ENCODE results near the gene RERE. TPM values are rescaled to one million over a fixed set of nuclear protein-coding genes. Genes with fewer than 3 reads are reported as not detected.

The RERE gene
- total and polyA plus RNA-seq, 5 donors: 72.4 to 175 (median 161) TPM

GRCh38 chr1:8520483-8520966, 296.9 kb downstream of the RERE start:
- WGBS: 58% methylated on average over 6 of the region's 6 CpGs
- H3K4me1 ChIP-seq (ENCODE audit: control insufficient read depth, insufficient read depth, low read length): peaks cover 12% of the 10 kb centered on the region
- intact Hi-C loops (cut with DNase I): loop anchor here in 3 of 4 donors (10.0 kb wide), 3 partner anchors 96 to 146 kb away; no protein-coding TSS in a partner anchor
- no peak for ATAC-seq
- no peak overlapping the region for H3K27ac ChIP-seq (ENCODE audit: low read length)
- no peaks in the 10 kb centered on the region for H3K27me3 ChIP-seq (ENCODE audit: control insufficient read depth, insufficient read depth)
- H3K4me3 ChIP-seq (ENCODE audit: low read length): no peak overlapping the region
- no peak for DNase-seq
- no peaks in the 10 kb centered on the region for H3K9me3 ChIP-seq (ENCODE audit: control insufficient read depth, low read length)

GRCh38 chr1:8519167-8519566, 298.3 kb downstream of the RERE start:
- Histone ChIP-seq H3K9me3 (ENCODE audit: control insufficient read depth, low read length) (no peaks in the 10 kb centered on the region), H3K4me3 (ENCODE audit: low read length) (no peak overlapping the region), H3K27me3 (ENCODE audit: control insufficient read depth, insufficient read depth) (no peaks in the 10 kb centered on the region), H3K4me1 (ENCODE audit: control insufficient read depth, insufficient read depth, low read length) (peaks cover 12% of the 10 kb centered on the region), H3K27ac (ENCODE audit: low read length) (no peak overlapping the region)
- intact Hi-C loops (cut with DNase I): no loop called here
- ATAC-seq (no peak), DNase-seq (no peak)
- 97% methylated on average over 1 of the region's 1 CpG for WGBS

GRCh38 chr1:8518490-8518801, 299.0 kb downstream of the RERE start:
- no peak overlapping the region for H3K27ac ChIP-seq (ENCODE audit: low read length)
- no peak overlapping the region for H3K4me3 ChIP-seq (ENCODE audit: low read length)
- WGBS: 76% methylated on average over 3 of the region's 3 CpGs
- no peak for ATAC-seq
- no peak for DNase-seq
- intact Hi-C loops (cut with DNase I): no loop called here
- no peaks in the 10 kb centered on the region for H3K9me3 ChIP-seq (ENCODE audit: control insufficient read depth, low read length)
- H3K4me1 ChIP-seq (ENCODE audit: control insufficient read depth, insufficient read depth, low read length): peaks cover 8% of the 10 kb centered on the region
- H3K27me3 ChIP-seq (ENCODE audit: control insufficient read depth, insufficient read depth): no peaks in the 10 kb centered on the region

GRCh38 chr1:8517661-8518489, 299.6 kb downstream of the RERE start:
- H3K27ac ChIP-seq (ENCODE audit: low read length): peak overlapping the region; percentile 16
- no peaks in the 10 kb centered on the region for H3K27me3 ChIP-seq (ENCODE audit: control insufficient read depth, insufficient read depth)
- peak; percentile 28 to 58 for ATAC-seq
- peak in 1 of 3 donors; percentile 41 for DNase-seq
- intact Hi-C loops (cut with DNase I): no loop called here
- WGBS: 56% methylated on average over 7 of the region's 7 CpGs
- no peaks in the 10 kb centered on the region for H3K9me3 ChIP-seq (ENCODE audit: control insufficient read depth, low read length)
- no peak overlapping the region for H3K4me3 ChIP-seq (ENCODE audit: low read length)
- peaks cover 7% of the 10 kb centered on the region for H3K4me1 ChIP-seq (ENCODE audit: control insufficient read depth, insufficient read depth, low read length)

- Histone ChIP-seq H3K27ac (ENCODE audit: low read length) (peak overlapping the region; percentile 36), H3K4me1 (ENCODE audit: control insufficient read depth, insufficient read depth, low read length) (peaks cover 7% of the 10 kb centered on the region), H3K4me3 (ENCODE audit: low read length) (no peak overlapping the region), H3K9me3 (ENCODE audit: control insufficient read depth, low read length) (no peaks in the 10 kb centered on the region), H3K27me3 (ENCODE audit: control insufficient read depth, insufficient read depth) (no peaks in the 10 kb centered on the region)
- intact Hi-C loops (cut with DNase I): no loop called here
- peak in 1 of 2 donors; percentile 25 for ATAC-seq
- 58% methylated on average over 6 of the region's 6 CpGs for WGBS
- DNase-seq: no peak
These were observed 300.5 kb downstream of the RERE start for GRCh38 chr1:8516793-8517556.

GRCh38 chr1:8516278-8516777, 301.1 kb downstream of the RERE start:
- DNase-seq (no peak), ATAC-seq (no peak)
- intact Hi-C loops (cut with DNase I): no loop called here
- 66% methylated on average over 4 of the region's 4 CpGs for WGBS
- H3K4me1 ChIP-seq (ENCODE audit: control insufficient read depth, insufficient read depth, low read length): peaks cover 7% of the 10 kb centered on the region
- no peak overlapping the region for H3K4me3 ChIP-seq (ENCODE audit: low read length)
- no peaks in the 10 kb centered on the region for H3K27me3 ChIP-seq (ENCODE audit: control insufficient read depth, insufficient read depth)
- no peaks in the 10 kb centered on the region for H3K9me3 ChIP-seq (ENCODE audit: control insufficient read depth, low read length)
- no peak overlapping the region for H3K27ac ChIP-seq (ENCODE audit: low read length)

- Histone ChIP-seq H3K27ac (ENCODE audit: low read length) (no peak overlapping the region), H3K9me3 (ENCODE audit: control insufficient read depth, low read length) (no peaks in the 10 kb centered on the region), H3K4me1 (ENCODE audit: control insufficient read depth, insufficient read depth, low read length) (peaks cover 4% of the 10 kb centered on the region), H3K27me3 (ENCODE audit: control insufficient read depth, insufficient read depth) (no peaks in the 10 kb centered on the region), H3K4me3 (ENCODE audit: low read length) (no peak overlapping the region)
- ATAC-seq (no peak), DNase-seq (no peak)
- WGBS: 95% methylated on average over 6 of the region's 6 CpGs
- intact Hi-C loops (cut with DNase I): no loop called here
These were observed 304.9 kb downstream of the RERE start for GRCh38 chr1:8512504-8512903.

- 32% methylated on average over 9 of the region's 9 CpGs for WGBS
- Histone ChIP-seq H3K9me3 (ENCODE audit: control insufficient read depth, low read length) (no peaks in the 10 kb centered on the region), H3K27ac (ENCODE audit: low read length) (peak overlapping the region; percentile 78), H3K4me3 (ENCODE audit: low read length) (peak overlapping the region; percentile 22), H3K4me1 (ENCODE audit: control insufficient read depth, insufficient read depth, low read length) (peaks cover 4% of the 10 kb centered on the region), H3K27me3 (ENCODE audit: control insufficient read depth, insufficient read depth) (no peaks in the 10 kb centered on the region)
- ATAC-seq (peak; percentile 63 to 65), DNase-seq (peak in 1 of 3 donors; percentile 71)
- intact Hi-C loops (cut with DNase I): no loop called here
These were observed 307.2 kb downstream of the RERE start for GRCh38 chr1:8510041-8510823.

- Histone ChIP-seq H3K9me3 (ENCODE audit: control insufficient read depth, low read length) (no peaks in the 10 kb centered on the region), H3K4me1 (ENCODE audit: control insufficient read depth, insufficient read depth, low read length) (peaks cover 4% of the 10 kb centered on the region), H3K27ac (ENCODE audit: low read length) (no peak overlapping the region), H3K27me3 (ENCODE audit: control insufficient read depth, insufficient read depth) (no peaks in the 10 kb centered on the region), H3K4me3 (ENCODE audit: low read length) (no peak overlapping the region)
- 94% methylated on average over 7 of the region's 7 CpGs for WGBS
- DNase-seq: peak in 1 of 3 donors; percentile 16
- intact Hi-C loops (cut with DNase I): no loop called here
- no peak for ATAC-seq
These were observed 307.9 kb downstream of the RERE start for GRCh38 chr1:8509579-8509978.

- DNase-seq (peak in 1 of 3 donors; percentile 47), ATAC-seq (no peak)
- no peak overlapping the region for H3K27ac ChIP-seq (ENCODE audit: low read length)
- 81% methylated on average over 11 of the region's 11 CpGs for WGBS
- no peak overlapping the region for H3K4me3 ChIP-seq (ENCODE audit: low read length)
- intact Hi-C loops (cut with DNase I): no loop called here
- peaks cover 4% of the 10 kb centered on the region for H3K4me1 ChIP-seq (ENCODE audit: control insufficient read depth, insufficient read depth, low read length)
- H3K27me3 ChIP-seq (ENCODE audit: control insufficient read depth, insufficient read depth): no peaks in the 10 kb centered on the region
- H3K9me3 ChIP-seq (ENCODE audit: control insufficient read depth, low read length): no peaks in the 10 kb centered on the region
These were observed 310.3 kb downstream of the RERE start for GRCh38 chr1:8506995-8507615.

All from right cardiac atrium (tissue), 5 donors.